Smooth muscle cell (in vitro differentiated cells): Measurements from ENCODE around the gene RXRA. TPM values are rescaled to one million over a fixed set of nuclear protein-coding genes. Genes with fewer than 3 reads are reported as not detected.
A peak's percentile ranks its signal among the peaks of the same experiment; 100 is the strongest.

Source experiments
- DNase-seq: peaks from one replicate; lab custom pipeline; 2025; ENCODE audit not compliant: unreplicated experiment; lab: John Stamatoyannopoulos, UW
- H2AFZ ChIP-seq: fragments of 200-600 bp; sonication (generic); 2 replicates; pipeline ENCODE4 v1.6.0; 2016; ENCODE audit warnings: antibody characterized with exemption, low read depth, mild to moderate bottlenecking
- H3F3A ChIP-seq: fragments of 200-600 bp; sonication (generic); 2 replicates; pipeline ENCODE4 v1.6.0; 2017; ENCODE audit warnings: antibody characterized with exemption, low read depth
- H3K27ac ChIP-seq: fragments of 200-600 bp; sonication (generic); 2 replicates; pipeline ENCODE4 v1.5.1; 2016; ENCODE audit warnings: low read depth, mild to moderate bottlenecking
- H3K27me3 ChIP-seq: fragments of 200-600 bp; sonication (generic); 2 replicates; pipeline ENCODE4 v1.6.1; 2016; ENCODE audit warnings: low read depth, mild to moderate bottlenecking
- H3K36me3 ChIP-seq: fragments of 200-600 bp; sonication (generic); 2 replicates; pipeline ENCODE4 v1.5.1; 2016; ENCODE audit warnings: low read depth
- H3K4me1 ChIP-seq: fragments of 200-600 bp; sonication (generic); 2 replicates; pipeline ENCODE4 v1.5.1; 2016; ENCODE audit warnings: low read depth
- H3K4me2 ChIP-seq: fragments of 200-600 bp; sonication (generic); 2 replicates; pipeline ENCODE4 v1.6.0; 2016; ENCODE audit warnings: mild to moderate bottlenecking
- H3K4me3 ChIP-seq: fragments of 200-600 bp; sonication (generic); 2 replicates; pipeline ENCODE4 v1.5.1; 2016; ENCODE audit warnings: mild to moderate bottlenecking
- H3K79me2 ChIP-seq: fragments of 200-600 bp; sonication (generic); 2 replicates; pipeline ENCODE4 v1.6.0; 2016; ENCODE audit warnings: low read depth, mild to moderate bottlenecking
- H3K9ac ChIP-seq: fragments of 200-600 bp; sonication (generic); 2 replicates; pipeline ENCODE4 v1.6.0; 2016; ENCODE audit warnings: low read depth
- H3K9me3 ChIP-seq: fragments of 200-600 bp; sonication (generic); replicated peaks from 2 replicates; pipeline ENCODE4 v1.5.1; 2016; ENCODE audit warnings: low read depth
- H4K20me1 ChIP-seq: fragments of 200-600 bp; sonication (generic); 2 replicates; pipeline ENCODE4 v1.6.0; 2016; ENCODE audit warnings: low read depth
- CTCF ChIP-seq: fragments of 200-600 bp; sonication (generic); IDR thresholded peaks from 2 replicates; pipeline ENCODE4 v1.5.1; 2017; ENCODE audit warnings: borderline replicate concordance, mild to moderate bottlenecking, antibody characterized with exemption; ENCODE audit not compliant: insufficient read depth, poor library complexity, severe bottlenecking
- WGBS: methylation state at CpG from one replicate; pipeline ENCODE4 v1.1.7; 2016; ENCODE audit warnings: low lambda C conversion rate; 5-methylcytosine and 5-hydroxymethylcytosine counted together
- polyA plus RNA-seq: library from polyadenylated mRNA; unstranded; fragments of >200 nt; fragmentation: Nextera tagmentation; extraction: Ambion mirVana; gene quantifications from 2 replicates; pipeline ENCODE4 v1.2.1, GENCODE V29; 2016
- total RNA-seq: library from RNA; depleted of rRNA; stranded (reverse); fragments of >200 nt; gene quantifications from 2 replicates; pipeline ENCODE4 v1.2.3, GENCODE V29; 2014

RXRA gene
- total and polyA plus RNA-seq, 2 experiments from 2014 or later = 8.9 to 23.1 TPM

- DNase-seq = no peak
- H3F3A ChIP-seq = peaks cover 19% of the 10 kb centered on the region
- peaks cover 30% of the 10 kb centered on the region for H3K4me1 ChIP-seq
- H3K36me3 ChIP-seq = no peaks in the 10 kb centered on the region
- no peak overlapping the region for H2AFZ ChIP-seq
- H3K27ac ChIP-seq = no peak overlapping the region
- no peak overlapping the region for H3K4me2 ChIP-seq
- no peak for TF ChIP-seq CTCF
- no peak overlapping the region for H3K9ac ChIP-seq
- H4K20me1 ChIP-seq = peaks cover 2% of the 10 kb centered on the region
- H3K79me2 ChIP-seq = peaks cover 4% of the 10 kb centered on the region
- 95% methylated on average over 18 of the region's 19 CpGs for WGBS
- H3K27me3 ChIP-seq = no peaks in the 10 kb centered on the region
- no peak overlapping the region for H3K4me3 ChIP-seq
- H3K9me3 ChIP-seq = no peaks in the 10 kb centered on the region
These were observed 4.1 kb upstream of the RXRA start for GRCh38 chr9:134321946-134322741.

GRCh38 chr9:134322781-134323241, 3.4 kb upstream of the RXRA start:
- H2AFZ ChIP-seq = no peak overlapping the region
- peak overlapping the region; percentile 78 for H3K27ac ChIP-seq
- H3K9ac ChIP-seq = no peak overlapping the region
- H3K9me3 ChIP-seq = no peaks in the 10 kb centered on the region
- H3K79me2 ChIP-seq = peaks cover 10% of the 10 kb centered on the region
- no peak overlapping the region for H3K4me3 ChIP-seq
- TF ChIP-seq CTCF = no peak
- no peak for DNase-seq
- no peaks in the 10 kb centered on the region for H3K27me3 ChIP-seq
- H3K36me3 ChIP-seq = no peaks in the 10 kb centered on the region
- no peak overlapping the region for H3K4me2 ChIP-seq
- H3K4me1 ChIP-seq = peaks cover 34% of the 10 kb centered on the region
- peaks cover 8% of the 10 kb centered on the region for H4K20me1 ChIP-seq
- 90% methylated on average over 7 of the region's 7 CpGs for WGBS
- peaks cover 18% of the 10 kb centered on the region for H3F3A ChIP-seq

- TF ChIP-seq CTCF = no peak
- no peak overlapping the region for H3K4me3 ChIP-seq
- no peaks in the 10 kb centered on the region for H3K36me3 ChIP-seq
- H3K4me1 ChIP-seq = peaks cover 37% of the 10 kb centered on the region
- WGBS = 42% methylated on average over 20 of the region's 20 CpGs
- H3K79me2 ChIP-seq = peaks cover 21% of the 10 kb centered on the region
- peak overlapping the region; percentile 78 for H3K27ac ChIP-seq
- no peak overlapping the region for H2AFZ ChIP-seq
- peaks cover 19% of the 10 kb centered on the region for H4K20me1 ChIP-seq
- H3K9me3 ChIP-seq = no peaks in the 10 kb centered on the region
- DNase-seq = no peak
- no peaks in the 10 kb centered on the region for H3K27me3 ChIP-seq
- H3K9ac ChIP-seq = peak overlapping the region; percentile 39
- H3K4me2 ChIP-seq = peak overlapping the region; percentile 72
- H3F3A ChIP-seq = peaks cover 18% of the 10 kb centered on the region
These were observed 2.4 kb upstream of the RXRA start for GRCh38 chr9:134323741-134324358.
